TTC549 (cell line): ENCODE measurements around the gene SLC25A21.
"Not testable (repeated sequence)": the region's sequence is repeated elsewhere in the genome, so short reads cannot be mapped to it uniquely, and the experiment has no call there.

Experiments
- FAIRE-seq: peaks from 2 replicates; lab custom pipeline; 2012; peaks lifted over from hg19 to GRCh38; lab: Jason Lieb, UNC

Gene SLC25A21

GRCh38 chr14:36702474-36702873 lies 469.9 kb downstream of the SLC25A21 start:
- no peak for FAIRE-seq

DNA sequence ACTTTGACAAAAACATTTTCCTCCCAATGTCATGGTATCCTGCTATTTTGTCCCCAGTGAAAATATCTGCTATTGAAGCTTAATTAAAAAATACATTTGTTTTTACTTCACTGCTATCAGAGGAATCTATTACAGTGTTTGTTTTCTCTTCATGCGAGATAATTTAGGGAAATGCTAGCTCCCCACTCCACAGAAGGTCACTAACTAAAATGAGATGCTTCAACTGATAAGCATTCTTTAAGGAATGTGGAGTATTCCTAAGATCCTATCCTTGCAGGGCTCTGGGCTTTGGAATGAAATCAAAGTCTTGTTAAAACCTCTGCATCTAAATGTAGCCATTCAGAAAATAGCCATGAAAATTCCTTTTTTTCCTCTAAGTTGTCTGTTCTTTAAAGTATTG lies 471.3 kb downstream of the SLC25A21 start:
- no peak for FAIRE-seq

DNA sequence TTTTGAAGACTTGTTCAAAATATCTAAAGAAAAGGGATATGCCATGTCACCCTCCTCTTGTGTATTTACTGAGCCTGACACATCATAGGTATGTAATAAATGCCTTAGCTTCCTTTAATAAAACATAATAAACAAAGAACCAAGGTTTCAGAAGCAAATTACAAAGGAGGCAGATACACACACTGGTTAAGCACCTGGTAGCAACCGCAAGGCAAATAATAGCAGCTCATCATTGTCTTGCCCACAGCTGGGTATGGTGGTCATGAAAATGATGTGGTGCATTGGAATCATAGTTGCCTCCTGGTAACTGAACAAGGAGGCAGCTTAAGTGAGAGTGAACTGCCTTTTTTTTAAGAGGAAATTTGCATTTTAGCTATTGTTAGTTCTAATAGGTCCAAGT lies 471.8 kb downstream of the SLC25A21 start:
- FAIRE-seq: no peak

- FAIRE-seq: not testable (repeated sequence)
Measured at GRCh38 chr14:36699420-36699819, 473.0 kb downstream of the SLC25A21 start.

DNA sequence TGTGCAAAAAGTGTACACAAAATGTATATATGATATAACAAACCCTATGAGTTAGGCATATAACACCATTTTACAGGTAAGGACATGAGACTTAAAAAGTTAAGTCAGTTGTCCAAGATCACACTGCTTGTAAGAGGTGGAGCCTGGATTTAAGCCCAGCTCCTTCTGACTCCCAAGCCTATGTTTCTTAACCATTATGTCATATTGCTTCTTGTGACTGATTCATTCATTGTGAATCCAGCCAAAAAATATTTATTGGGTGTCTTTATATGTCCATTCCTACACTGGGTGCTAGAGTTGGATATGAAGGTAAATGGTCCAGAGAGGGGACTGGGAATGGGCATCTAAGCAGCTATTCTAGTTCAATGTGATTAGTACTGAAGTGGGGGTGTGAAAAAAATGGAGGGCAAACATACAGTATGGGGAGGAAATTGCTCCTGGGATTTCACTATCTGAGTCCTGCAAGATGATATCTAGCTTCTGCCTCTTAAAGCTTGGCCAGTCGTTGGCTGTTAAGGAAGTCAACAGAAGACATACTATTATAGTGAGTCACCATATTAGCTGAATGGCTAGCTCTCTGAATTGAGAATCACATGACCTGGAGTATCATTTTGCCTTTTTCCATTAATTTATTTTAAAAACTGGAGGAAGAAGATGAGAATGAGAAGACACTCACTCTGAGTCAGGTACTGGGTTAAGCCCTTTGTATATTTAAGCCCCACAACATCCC lies 481.9 kb downstream of the SLC25A21 start:
- FAIRE-seq: no peak

DNA sequence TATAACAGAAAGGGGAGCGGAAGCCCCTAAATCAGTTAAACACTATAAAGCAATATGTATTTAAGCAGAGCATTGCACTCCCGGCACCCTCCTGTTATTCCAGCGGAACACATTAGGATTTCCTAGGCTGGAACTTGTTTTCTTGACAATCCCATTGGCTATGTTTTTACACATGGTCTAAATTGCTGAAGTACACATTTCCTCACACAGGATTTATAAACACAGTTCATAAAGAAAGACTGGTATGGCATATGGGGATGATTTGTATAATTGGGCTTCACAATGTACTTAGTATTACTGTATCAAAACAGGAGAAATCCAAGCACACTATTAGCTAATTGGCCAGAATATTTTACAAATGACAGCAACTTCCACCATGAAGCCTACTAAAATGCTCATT lies 487.5 kb downstream of the SLC25A21 start:
- FAIRE-seq: no peak

DNA sequence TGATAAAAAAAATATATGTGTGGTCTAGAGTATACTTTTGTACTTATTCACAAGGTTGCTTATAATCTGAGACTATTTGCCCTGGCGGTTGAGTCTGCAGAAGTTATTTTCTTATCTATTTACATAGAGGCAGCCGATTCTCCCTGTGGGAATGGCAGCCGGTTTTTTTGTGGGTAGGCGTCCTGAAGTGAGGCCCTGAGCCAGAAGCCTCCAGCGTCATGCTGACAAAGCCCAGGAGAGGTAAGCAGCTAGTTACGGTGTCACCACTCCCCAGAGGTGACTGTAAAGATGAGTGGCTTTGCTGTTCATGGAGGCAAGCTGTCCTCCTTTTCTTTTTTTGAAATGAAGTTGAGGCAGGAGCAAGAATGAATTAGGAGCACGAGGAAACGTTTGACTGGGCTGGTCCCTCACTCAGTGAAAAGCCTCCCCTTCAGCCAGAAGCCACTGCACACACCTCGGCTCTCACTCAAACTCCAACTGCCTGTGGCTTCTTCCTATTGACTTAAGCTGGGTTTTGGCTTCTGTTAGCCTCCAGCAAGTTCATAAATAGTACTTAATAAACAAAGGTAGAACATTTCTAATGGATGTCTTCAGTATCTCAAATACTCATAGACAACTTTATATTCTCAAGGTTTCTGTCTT lies 489.2 kb downstream of the SLC25A21 start:
- no peak for FAIRE-seq

GRCh38 chr14:36682338-36682737 lies 490.1 kb downstream of the SLC25A21 start:
- FAIRE-seq: no peak

- FAIRE-seq: no peak
Measured at GRCh38 chr14:36676236-36676635, 496.2 kb downstream of the SLC25A21 start.

DNA sequence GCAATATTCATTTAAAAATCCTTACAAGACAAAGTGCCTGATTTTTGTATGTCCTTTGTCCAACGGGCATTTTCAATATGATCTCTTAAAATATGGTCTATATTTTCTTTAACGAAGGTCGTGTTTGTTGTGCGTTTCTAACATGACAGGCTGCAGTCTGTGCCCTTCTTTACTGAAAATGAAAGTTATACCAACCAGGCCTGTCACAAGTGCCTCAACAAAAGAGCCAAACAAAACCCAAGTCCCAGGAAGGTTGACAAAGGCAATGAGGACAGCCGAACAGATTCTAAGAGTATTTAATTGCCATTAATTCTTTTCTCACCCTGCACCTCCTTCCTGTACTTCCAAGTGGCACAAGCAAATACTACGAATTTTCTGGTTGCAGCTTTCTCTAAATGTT lies 496.8 kb downstream of the SLC25A21 start:
- FAIRE-seq: no peak

- no peak for FAIRE-seq
Measured at GRCh38 chr14:36674659-36675058, 497.7 kb downstream of the SLC25A21 start.

DNA sequence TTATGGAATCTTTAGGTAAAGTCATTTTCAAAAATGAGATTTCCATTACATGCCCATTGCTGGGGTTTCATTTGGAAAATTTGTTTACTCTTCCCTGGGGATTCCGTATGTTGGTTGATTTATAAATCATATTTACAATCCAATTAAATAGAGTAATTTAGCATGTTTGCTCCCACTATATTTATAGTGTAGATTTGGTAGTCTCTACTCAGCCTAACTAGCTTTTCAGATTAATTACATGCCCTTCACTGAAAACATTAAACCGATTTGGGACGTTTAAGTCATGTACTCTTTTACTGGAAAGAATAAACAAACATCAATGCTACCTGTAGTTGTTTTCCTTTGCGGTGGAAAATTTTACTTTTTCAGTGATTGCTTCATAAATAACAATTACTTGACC lies 500.3 kb downstream of the SLC25A21 start:
- no peak for FAIRE-seq

DNA sequence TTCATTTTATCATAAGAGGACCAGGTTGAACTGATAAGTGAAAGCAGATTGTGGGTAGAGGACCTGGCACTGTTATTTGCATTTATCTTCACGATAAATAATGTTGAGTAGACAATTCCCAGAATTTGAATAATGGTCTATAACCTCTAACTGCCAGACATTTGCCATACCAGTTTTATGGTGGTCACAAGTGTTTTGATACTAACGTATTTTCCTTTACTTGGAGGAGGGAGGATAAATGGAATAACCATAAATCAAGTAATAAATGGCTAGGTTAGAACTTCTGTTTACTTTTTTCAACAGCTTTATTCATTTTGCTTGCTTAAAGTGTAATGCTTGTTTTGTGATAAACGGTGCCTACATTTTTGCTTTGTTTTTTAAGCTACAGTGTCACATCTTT lies 501.3 kb downstream of the SLC25A21 start:
- FAIRE-seq: no peak

DNA sequence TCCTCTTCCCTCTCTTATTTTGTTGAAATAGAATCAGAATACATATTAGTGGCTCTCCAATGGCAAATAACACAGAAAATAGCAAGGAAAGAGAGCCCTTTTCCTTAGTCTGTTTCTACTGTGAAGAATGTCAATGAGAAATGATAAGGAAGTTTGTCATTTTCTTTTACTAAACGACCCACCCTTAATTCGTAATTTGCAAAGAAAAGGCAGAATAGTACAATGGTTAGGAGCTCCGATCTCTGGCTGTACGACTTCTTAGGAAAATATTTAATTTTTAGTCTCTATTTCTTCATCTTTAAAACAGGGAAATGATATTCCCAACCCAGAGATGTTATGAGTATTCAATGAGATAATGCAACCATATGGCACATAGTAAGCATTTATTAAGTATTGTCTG lies 504.7 kb downstream of the SLC25A21 start:
- no peak for FAIRE-seq

DNA sequence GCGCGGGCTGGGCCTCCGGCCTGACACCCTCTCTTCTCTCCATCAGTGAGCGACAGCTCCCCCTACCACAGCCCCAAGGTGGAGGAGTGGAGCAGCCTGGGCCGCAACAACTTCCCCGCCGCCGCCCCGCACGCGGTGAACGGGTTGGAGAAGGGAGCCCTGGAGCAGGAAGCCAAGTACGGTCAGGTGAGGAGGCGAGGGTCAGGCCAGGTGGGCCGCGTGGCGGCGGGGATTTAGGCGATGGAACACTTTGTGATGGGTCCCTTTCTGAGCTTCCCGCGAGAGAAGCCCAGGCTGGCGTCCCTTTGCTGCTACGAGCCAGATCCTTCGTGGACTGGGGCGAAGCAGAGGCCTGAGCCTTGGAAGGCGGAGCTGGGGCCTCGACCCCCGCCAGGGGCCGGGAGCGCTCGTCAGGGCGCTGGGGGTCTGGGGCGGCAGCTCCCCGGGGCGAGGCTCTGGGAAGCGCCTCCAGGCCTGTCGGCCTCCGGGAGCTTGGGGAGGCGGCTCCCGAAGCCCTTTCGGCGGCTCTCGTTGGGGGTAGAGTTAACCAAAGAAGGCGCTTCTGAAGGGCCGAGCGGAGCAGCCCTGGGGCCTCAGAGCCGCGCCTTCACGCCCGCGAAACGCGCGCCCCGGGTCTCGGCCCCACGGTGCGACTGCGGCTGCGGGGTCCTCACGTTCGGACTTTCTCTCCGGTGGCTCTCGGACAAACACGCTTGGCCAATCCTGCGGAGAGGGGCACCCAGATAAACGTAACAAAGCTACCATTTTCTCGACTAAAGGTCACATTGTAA lies 505.8 kb downstream of the SLC25A21 start:
- FAIRE-seq: no peak

- no peak for FAIRE-seq
Measured at GRCh38 chr14:36665887-36666415, 506.5 kb downstream of the SLC25A21 start.

DNA sequence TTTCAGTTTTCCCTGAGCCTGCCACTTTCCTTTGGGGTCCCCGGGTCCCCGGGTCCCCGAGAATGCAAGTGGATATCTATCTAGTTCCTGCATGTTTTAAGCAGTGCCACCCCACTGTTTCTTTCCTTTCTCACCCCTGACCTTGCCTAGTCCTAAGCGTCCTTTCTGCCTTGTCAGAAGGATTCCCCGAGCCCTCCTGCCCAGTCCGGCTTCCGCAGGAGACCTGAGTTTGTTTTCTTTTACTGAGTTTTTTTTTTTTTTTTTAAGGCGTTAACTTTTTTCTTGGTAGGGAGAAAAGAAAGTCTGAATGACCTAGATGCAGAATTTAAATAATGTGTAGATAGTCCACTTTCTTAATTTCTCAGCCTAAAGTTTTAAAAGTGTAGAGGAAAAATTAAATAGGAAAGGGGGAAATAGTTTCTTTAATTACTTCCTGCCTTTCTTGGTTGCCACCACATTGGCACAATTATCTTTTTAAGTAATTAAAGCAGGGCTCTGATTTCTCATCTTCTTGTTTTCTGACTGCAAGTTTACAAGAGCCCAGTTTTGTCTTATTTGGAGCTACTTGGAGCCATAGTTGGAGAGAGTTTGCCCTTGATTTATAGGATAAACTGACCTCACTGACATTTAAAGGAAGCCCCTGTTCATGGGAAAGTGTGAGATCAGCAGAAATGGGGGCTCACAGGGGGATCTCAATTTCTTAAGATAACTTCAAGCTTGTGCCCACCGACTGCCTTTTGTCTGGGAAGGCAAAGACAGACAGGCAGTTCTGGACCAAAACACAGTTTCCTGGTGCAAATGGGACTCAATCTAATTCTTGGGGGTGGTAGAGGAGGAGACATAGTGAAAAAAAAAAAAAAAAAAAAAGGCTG lies 507.8 kb downstream of the SLC25A21 start:
- FAIRE-seq: no peak

DNA sequence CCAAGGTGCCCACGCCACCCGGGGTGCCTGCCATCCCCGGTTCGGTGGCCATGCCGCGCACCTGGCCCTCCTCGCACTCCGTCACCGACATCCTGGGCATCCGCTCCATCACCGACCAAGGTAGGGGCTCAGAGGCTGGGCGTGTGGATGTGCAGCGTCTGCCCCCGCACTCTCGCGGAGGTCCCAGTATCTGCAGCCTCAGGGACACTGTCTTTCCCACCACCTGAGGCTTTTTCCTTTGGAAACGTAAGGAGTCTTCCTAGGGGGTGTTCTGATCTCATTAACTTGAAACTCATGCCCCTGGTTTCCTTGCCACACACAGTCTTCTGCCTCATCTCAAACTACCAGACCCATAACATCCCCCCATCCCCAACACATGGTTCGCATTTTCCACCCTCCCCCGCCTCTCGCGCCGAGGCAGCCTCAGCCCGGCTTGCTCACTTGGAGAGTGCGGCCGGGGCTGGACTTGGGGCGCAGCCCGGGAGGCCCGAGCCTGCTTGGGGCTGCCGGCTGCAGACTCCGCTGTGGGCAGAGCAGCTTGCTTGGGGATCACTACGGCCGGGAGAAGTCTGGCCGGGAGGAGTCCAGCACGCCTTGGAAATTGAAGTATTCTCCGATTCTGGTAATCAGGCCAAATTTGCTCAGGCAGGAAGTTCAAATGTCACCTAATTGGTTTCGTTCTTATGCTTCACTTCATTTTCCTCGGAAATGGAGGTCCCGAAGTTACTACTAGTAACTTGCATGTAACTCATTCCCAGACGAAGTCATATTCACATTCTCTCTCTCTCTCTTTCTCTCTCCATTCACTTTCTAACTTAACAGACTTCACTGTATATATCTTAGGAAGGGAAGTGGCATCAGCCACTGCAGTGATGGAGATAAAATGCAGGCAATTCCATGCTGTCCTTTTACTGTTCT lies 508.7 kb downstream of the SLC25A21 start:
- no peak for FAIRE-seq

DNA sequence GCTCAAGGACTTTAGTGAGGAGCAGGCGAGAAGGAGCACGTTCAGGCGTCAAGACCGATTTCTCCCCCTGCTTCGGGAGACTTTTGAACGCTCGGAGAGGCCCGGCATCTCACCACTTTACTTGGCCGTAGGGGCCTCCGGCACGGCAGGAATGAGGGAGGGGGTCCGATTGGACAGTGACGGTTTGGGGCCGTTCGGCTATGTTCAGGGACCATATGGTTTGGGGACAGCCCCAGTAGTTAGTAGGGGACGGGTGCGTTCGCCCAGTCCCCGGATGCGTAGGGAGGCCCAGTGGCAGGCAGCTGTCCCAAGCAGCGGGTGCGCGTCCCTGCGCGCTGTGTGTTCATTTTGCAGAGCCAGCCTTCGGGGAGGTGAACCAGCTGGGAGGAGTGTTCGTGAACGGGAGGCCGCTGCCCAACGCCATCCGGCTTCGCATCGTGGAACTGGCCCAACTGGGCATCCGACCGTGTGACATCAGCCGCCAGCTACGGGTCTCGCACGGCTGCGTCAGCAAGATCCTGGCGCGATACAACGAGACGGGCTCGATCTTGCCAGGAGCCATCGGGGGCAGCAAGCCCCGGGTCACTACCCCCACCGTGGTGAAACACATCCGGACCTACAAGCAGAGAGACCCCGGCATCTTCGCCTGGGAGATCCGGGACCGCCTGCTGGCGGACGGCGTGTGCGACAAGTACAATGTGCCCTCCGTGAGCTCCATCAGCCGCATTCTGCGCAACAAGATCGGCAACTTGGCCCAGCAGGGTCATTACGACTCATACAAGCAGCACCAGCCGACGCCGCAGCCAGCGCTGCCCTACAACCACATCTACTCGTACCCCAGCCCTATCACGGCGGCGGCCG lies 509.6 kb downstream of the SLC25A21 start:
- FAIRE-seq: no peak

GRCh38 chr14:36662258-36662542 lies 510.2 kb downstream of the SLC25A21 start:
- FAIRE-seq: no peak
